ENCODE results near the gene DCAF15.
"Not testable (repeated sequence)": the region's sequence is repeated elsewhere in the genome, so short reads cannot be mapped to it uniquely, and the experiment has no call there.

GRCh38 chr19:13973479-13973878, 21.2 kb downstream of the DCAF15 start:
- TF ChIP-seq POLR2A, CTCF, EP300, POLR2AphosphoS5 (IDR thresholded peaks at IDR 0.05): not testable (repeated sequence)
